Measurements from ENCODE around the gene ZNF398. TPM values are rescaled to one million over a fixed set of nuclear protein-coding genes. Genes with fewer than 3 reads are reported as not detected.

The ZNF398 gene
- total RNA-seq, 2 experiments from 2014 or later, result 14.0 to 15.0 TPM

DNA sequence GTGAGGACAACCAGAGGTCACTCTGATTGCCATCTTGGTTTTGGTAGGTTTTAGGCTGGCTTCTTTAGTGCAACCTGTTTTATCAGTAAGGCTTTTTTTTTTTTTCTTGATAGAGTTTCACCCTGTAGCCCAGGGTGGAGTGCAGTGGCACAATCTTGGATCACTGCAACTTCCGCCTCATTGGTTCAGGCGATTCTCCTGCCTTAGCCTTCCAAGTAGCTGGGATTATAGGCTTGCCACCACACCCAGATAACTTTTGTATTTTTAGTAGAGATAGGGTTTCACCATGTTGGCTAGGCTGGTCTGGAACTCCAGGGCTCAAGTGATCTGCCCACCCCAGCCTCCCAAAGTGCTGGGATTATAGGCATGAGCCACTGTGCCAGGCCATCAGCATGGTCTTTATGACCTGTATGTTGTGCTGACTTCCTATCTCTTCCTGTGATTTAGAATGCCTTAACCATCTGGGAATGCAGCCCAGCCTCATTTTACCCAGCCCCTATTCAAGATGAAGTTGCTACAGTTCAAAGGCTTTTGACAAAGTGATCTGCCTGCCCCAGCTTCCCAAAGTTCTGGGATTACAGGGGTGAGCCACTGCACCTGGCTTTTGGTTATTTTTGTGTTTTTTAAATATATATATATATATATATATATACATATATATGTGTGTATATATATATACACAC lies 14.1 kb upstream of the ZNF398 start:
- Histone ChIP-seq H3K4me3 (ENCODE audit: low read length) (no peak overlapping the region), H3K27me3 (ENCODE audit: control insufficient read depth in 1 of 2, insufficient read depth in 2 of 2, low read length in 2 of 2) (no peaks in the 10 kb centered on the region), H3K4me1 (ENCODE audit: insufficient read depth, low read length) (peaks cover 2% of the 10 kb centered on the region), H3K36me3 (ENCODE audit: insufficient read depth, low read length) (peaks cover 12% of the 10 kb centered on the region), H3K27ac (ENCODE audit: low read depth in 1 of 2, low read length in 2 of 2) (no peak overlapping the region), H3K9me3 (ENCODE audit: control insufficient read depth in 1 of 2, insufficient read depth in 1 of 2, low read length in 2 of 2) (peaks cover 5 to 14% of the 10 kb centered on the region in 2 experiments)
- ATAC-seq (ENCODE audit: poor library complexity) (no peak), DNase-seq (no peak)
- H3K27ac Mint-ChIP-seq, result no peak overlapping the region
- POLR2A ChIA-PET, result interaction anchor here (1.5 kb wide), 1 partner anchor 14 kb away, joined by 6 read pairs; the partner anchor contains the start of gene ZNF398
- H3K4me3 Mint-ChIP-seq, result no peak overlapping the region
- intact Hi-C loops (cut with DNase I, micrococcal nuclease), result no loop called here
- TF ChIP-seq, protein P1, sequence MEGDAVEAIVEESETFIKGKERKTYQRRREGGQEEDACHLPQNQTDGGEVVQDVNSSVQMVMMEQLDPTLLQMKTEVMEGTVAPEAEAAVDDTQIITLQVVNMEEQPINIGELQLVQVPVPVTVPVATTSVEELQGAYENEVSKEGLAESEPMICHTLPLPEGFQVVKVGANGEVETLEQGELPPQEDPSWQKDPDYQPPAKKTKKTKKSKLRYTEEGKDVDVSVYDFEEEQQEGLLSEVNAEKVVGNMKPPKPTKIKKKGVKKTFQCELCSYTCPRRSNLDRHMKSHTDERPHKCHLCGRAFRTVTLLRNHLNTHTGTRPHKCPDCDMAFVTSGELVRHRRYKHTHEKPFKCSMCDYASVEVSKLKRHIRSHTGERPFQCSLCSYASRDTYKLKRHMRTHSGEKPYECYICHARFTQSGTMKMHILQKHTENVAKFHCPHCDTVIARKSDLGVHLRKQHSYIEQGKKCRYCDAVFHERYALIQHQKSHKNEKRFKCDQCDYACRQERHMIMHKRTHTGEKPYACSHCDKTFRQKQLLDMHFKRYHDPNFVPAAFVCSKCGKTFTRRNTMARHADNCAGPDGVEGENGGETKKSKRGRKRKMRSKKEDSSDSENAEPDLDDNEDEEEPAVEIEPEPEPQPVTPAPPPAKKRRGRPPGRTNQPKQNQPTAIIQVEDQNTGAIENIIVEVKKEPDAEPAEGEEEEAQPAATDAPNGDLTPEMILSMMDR (IDR thresholded peaks at IDR 0.05), result no peak
- no peaks in the 10 kb centered on the region for H3K27me3 Mint-ChIP-seq
- H3K36me3 Mint-ChIP-seq (ENCODE audit: low read depth), result peaks cover 30% of the 10 kb centered on the region
- CTCF ChIA-PET, result no interaction called here
- H3K9me3 Mint-ChIP-seq, result peaks cover 6% of the 10 kb centered on the region
- peaks cover 2% of the 10 kb centered on the region for H3K4me1 Mint-ChIP-seq (ENCODE audit: low read depth)

DNA sequence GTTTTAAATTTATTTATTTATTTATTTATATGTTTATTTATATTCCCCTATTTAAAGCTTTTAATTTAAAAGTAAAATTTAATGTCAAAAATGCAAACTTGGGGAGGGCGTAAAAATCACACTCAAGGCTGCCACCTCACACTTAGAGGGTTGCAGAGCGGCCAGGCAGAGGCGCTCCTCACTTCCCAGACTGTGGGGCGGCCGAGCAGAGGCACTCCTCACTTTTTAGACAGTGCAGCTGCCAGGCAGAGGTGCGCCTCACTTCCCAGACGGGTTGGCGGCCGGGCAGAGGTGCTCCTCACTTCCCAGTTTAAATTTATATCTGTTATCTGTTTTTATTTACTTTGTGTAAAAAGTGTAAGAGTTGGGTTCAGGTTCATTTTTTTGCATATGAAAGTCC lies 11.1 kb upstream of the ZNF398 start:
- H3K27ac Mint-ChIP-seq, result no peak overlapping the region
- peaks cover 15% of the 10 kb centered on the region for H3K36me3 Mint-ChIP-seq (ENCODE audit: low read depth)
- intact Hi-C loops (cut with DNase I, micrococcal nuclease), result no loop called here
- POLR2A ChIA-PET, result interaction anchor here (0.6 to 1.1 kb wide), 2 partner anchors 12 to 893 kb away, joined by 3 to 4 read pairs; no protein-coding TSS in a partner anchor
- no peaks in the 10 kb centered on the region for H3K4me1 Mint-ChIP-seq (ENCODE audit: low read depth)
- H3K27me3 Mint-ChIP-seq, result no peaks in the 10 kb centered on the region
- H3K27me3 ChIP-seq (ENCODE audit: control insufficient read depth in 1 of 2, insufficient read depth in 2 of 2, low read length in 2 of 2), result no peaks in the 10 kb centered on the region
- CTCF ChIA-PET, result interaction anchor here (1.7 kb wide), 1 partner anchor 11 kb away, joined by 10 read pairs; the partner anchor contains the start of gene ZNF398
- no peaks in the 10 kb centered on the region for H3K4me1 ChIP-seq (ENCODE audit: insufficient read depth, low read length)
- peaks cover 6% of the 10 kb centered on the region for H3K36me3 ChIP-seq (ENCODE audit: insufficient read depth, low read length)
- H3K9me3 Mint-ChIP-seq, result no peaks in the 10 kb centered on the region
- no peak overlapping the region for H3K27ac ChIP-seq (ENCODE audit: low read depth in 1 of 2, low read length in 2 of 2)
- H3K4me3 ChIP-seq (ENCODE audit: low read length), result no peak overlapping the region
- TF ChIP-seq, protein P1 (IDR thresholded peaks at IDR 0.05), result no peak
- peaks cover 4 to 5% of the 10 kb centered on the region in 2 experiments for H3K9me3 ChIP-seq (ENCODE audit: control insufficient read depth in 1 of 2, insufficient read depth in 1 of 2, low read length in 2 of 2)
- DNase-seq (no peak), ATAC-seq (ENCODE audit: poor library complexity) (no peak)
- no peak overlapping the region for H3K4me3 Mint-ChIP-seq

DNA sequence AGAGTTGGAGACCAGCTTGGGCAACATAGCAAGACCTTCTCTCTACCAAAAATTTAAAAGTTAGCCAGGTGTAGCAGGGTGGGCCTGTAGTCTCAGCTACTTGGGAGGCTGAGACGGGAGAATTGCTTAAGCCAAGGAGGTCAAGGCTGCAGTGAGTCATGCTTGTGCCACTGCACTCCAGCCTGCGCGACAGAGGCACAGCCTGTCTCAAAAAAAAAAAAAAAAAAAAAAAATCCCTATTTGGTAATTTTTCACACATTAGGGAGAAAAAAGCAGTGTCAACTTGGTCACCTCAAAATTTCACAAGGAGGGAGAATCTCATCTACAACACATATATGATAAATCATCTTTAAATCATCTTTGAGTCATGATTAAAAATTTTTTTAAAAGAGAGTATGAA lies 6.4 kb upstream of the ZNF398 start:
- intact Hi-C loops (cut with DNase I, micrococcal nuclease), result loop anchor here in 1 of 2 experiments (10.0 kb wide), 1 partner anchor 574 kb away; a partner anchor contains a TSS
- H3K4me1 Mint-ChIP-seq (ENCODE audit: low read depth), result peaks cover 16% of the 10 kb centered on the region
- no peaks in the 10 kb centered on the region for H3K27me3 ChIP-seq (ENCODE audit: control insufficient read depth in 1 of 2, insufficient read depth in 2 of 2, low read length in 2 of 2)
- H3K27ac Mint-ChIP-seq, result no peak overlapping the region
- H3K4me3 Mint-ChIP-seq, result no peak overlapping the region
- ATAC-seq (ENCODE audit: poor library complexity) (no peak), DNase-seq (peak in 1 of 14 experiments; percentile 33)
- H3K9me3 Mint-ChIP-seq, result no peaks in the 10 kb centered on the region
- H3K9me3 ChIP-seq (ENCODE audit: control insufficient read depth in 1 of 2, insufficient read depth in 1 of 2, low read length in 2 of 2), result no peaks in the 10 kb centered on the region
- H3K36me3 ChIP-seq (ENCODE audit: insufficient read depth, low read length), result no peaks in the 10 kb centered on the region
- no peaks in the 10 kb centered on the region for H3K36me3 Mint-ChIP-seq (ENCODE audit: low read depth)
- peaks cover 11% of the 10 kb centered on the region for H3K4me1 ChIP-seq (ENCODE audit: insufficient read depth, low read length)
- no peaks in the 10 kb centered on the region for H3K27me3 Mint-ChIP-seq
- ChIA-PET POLR2A (interaction anchor here (0.6 kb wide), 1 partner anchor 22 kb away, joined by 4 read pairs; no protein-coding TSS in a partner anchor), CTCF (no interaction called here)
- no peak overlapping the region for H3K4me3 ChIP-seq (ENCODE audit: low read length)
- H3K27ac ChIP-seq (ENCODE audit: low read depth in 1 of 2, low read length in 2 of 2), result no peak overlapping the region
- TF ChIP-seq, protein P1 (IDR thresholded peaks at IDR 0.05), result no peak

Data from CD4-positive, alpha-beta T cell (primary cell).